Measurements from ENCODE around the gene NEK7.

The NEK7 gene

GRCh38 chr1:198335663-198336062 is 178.9 kb downstream of the NEK7 start:
- no peak overlapping the region for H3K4me3 ChIP-seq (ENCODE audit: low read depth in 1 of 2, low read length in 2 of 2)
- H3K9ac ChIP-seq (ENCODE audit: low read length): no peak overlapping the region
- H3K27ac ChIP-seq (ENCODE audit: low read depth, low read length): no peak overlapping the region
- H3K4me1 ChIP-seq (ENCODE audit: insufficient read depth, low read length): no peaks in the 10 kb centered on the region
- no peaks in the 10 kb centered on the region for H3K27me3 ChIP-seq (ENCODE audit: control insufficient read depth in 1 of 2, insufficient read depth in 2 of 2, low read length in 2 of 2)
- no peaks in the 10 kb centered on the region for H3K9me3 ChIP-seq (ENCODE audit: low read length)
- no peaks in the 10 kb centered on the region for H3K36me3 ChIP-seq (ENCODE audit: insufficient read depth, low read length)

- no peak overlapping the region for H3K4me3 ChIP-seq (ENCODE audit: low read depth in 1 of 2, low read length in 2 of 2)
- H3K27me3 ChIP-seq (ENCODE audit: control insufficient read depth in 1 of 2, insufficient read depth in 2 of 2, low read length in 2 of 2): no peaks in the 10 kb centered on the region
- no peaks in the 10 kb centered on the region for H3K9me3 ChIP-seq (ENCODE audit: low read length)
- no peaks in the 10 kb centered on the region for H3K36me3 ChIP-seq (ENCODE audit: insufficient read depth, low read length)
- H3K27ac ChIP-seq (ENCODE audit: low read depth, low read length): no peak overlapping the region
- no peak overlapping the region for H3K9ac ChIP-seq (ENCODE audit: low read length)
- no peaks in the 10 kb centered on the region for H3K4me1 ChIP-seq (ENCODE audit: insufficient read depth, low read length)
These were observed 181.1 kb downstream of the NEK7 start for GRCh38 chr1:198337886-198338285.

- H3K27me3 ChIP-seq (ENCODE audit: control insufficient read depth in 1 of 2, insufficient read depth in 2 of 2, low read length in 2 of 2): no peaks in the 10 kb centered on the region
- H3K27ac ChIP-seq (ENCODE audit: low read depth, low read length): no peak overlapping the region
- no peaks in the 10 kb centered on the region for H3K9me3 ChIP-seq (ENCODE audit: low read length)
- H3K4me1 ChIP-seq (ENCODE audit: insufficient read depth, low read length): no peaks in the 10 kb centered on the region
- H3K9ac ChIP-seq (ENCODE audit: low read length): no peak overlapping the region
- no peaks in the 10 kb centered on the region for H3K36me3 ChIP-seq (ENCODE audit: insufficient read depth, low read length)
- H3K4me3 ChIP-seq (ENCODE audit: low read depth in 1 of 2, low read length in 2 of 2): no peak overlapping the region
These were observed 183.3 kb downstream of the NEK7 start for GRCh38 chr1:198340139-198340538.

GRCh38 chr1:198346178-198346577 is 189.4 kb downstream of the NEK7 start:
- H3K36me3 ChIP-seq (ENCODE audit: insufficient read depth, low read length): no peaks in the 10 kb centered on the region
- H3K4me1 ChIP-seq (ENCODE audit: insufficient read depth, low read length): no peaks in the 10 kb centered on the region
- H3K4me3 ChIP-seq (ENCODE audit: low read depth in 1 of 2, low read length in 2 of 2): no peak overlapping the region
- H3K9me3 ChIP-seq (ENCODE audit: low read length): no peaks in the 10 kb centered on the region
- H3K27ac ChIP-seq (ENCODE audit: low read depth, low read length): no peak overlapping the region
- H3K27me3 ChIP-seq (ENCODE audit: control insufficient read depth in 1 of 2, insufficient read depth in 2 of 2, low read length in 2 of 2): no peaks in the 10 kb centered on the region
- H3K9ac ChIP-seq (ENCODE audit: low read length): no peak overlapping the region

- H3K36me3 ChIP-seq (ENCODE audit: insufficient read depth, low read length): no peaks in the 10 kb centered on the region
- no peaks in the 10 kb centered on the region for H3K9me3 ChIP-seq (ENCODE audit: low read length)
- no peaks in the 10 kb centered on the region for H3K27me3 ChIP-seq (ENCODE audit: control insufficient read depth in 1 of 2, insufficient read depth in 2 of 2, low read length in 2 of 2)
- no peak overlapping the region for H3K27ac ChIP-seq (ENCODE audit: low read depth, low read length)
- H3K4me3 ChIP-seq (ENCODE audit: low read depth in 1 of 2, low read length in 2 of 2): no peak overlapping the region
- H3K4me1 ChIP-seq (ENCODE audit: insufficient read depth, low read length): no peaks in the 10 kb centered on the region
- H3K9ac ChIP-seq (ENCODE audit: low read length): no peak overlapping the region
These were observed 193.7 kb downstream of the NEK7 start for GRCh38 chr1:198350456-198350855.

GRCh38 chr1:198352975-198353695 is 196.3 kb downstream of the NEK7 start:
- H3K4me3 ChIP-seq (ENCODE audit: low read depth in 1 of 2, low read length in 2 of 2): no peak overlapping the region
- H3K9me3 ChIP-seq (ENCODE audit: low read length): no peaks in the 10 kb centered on the region
- no peaks in the 10 kb centered on the region for H3K4me1 ChIP-seq (ENCODE audit: insufficient read depth, low read length)
- no peaks in the 10 kb centered on the region for H3K36me3 ChIP-seq (ENCODE audit: insufficient read depth, low read length)
- H3K9ac ChIP-seq (ENCODE audit: low read length): no peak overlapping the region
- no peak overlapping the region for H3K27ac ChIP-seq (ENCODE audit: low read depth, low read length)
- no peaks in the 10 kb centered on the region for H3K27me3 ChIP-seq (ENCODE audit: control insufficient read depth in 1 of 2, insufficient read depth in 2 of 2, low read length in 2 of 2)

GRCh38 chr1:198357937-198358336 is 201.1 kb downstream of the NEK7 start:
- Histone ChIP-seq H3K4me1 (ENCODE audit: insufficient read depth, low read length) (no peaks in the 10 kb centered on the region), H3K9me3 (ENCODE audit: low read length) (no peaks in the 10 kb centered on the region), H3K4me3 (ENCODE audit: low read depth in 1 of 2, low read length in 2 of 2) (no peak overlapping the region), H3K9ac (ENCODE audit: low read length) (no peak overlapping the region), H3K27me3 (ENCODE audit: control insufficient read depth in 1 of 2, insufficient read depth in 2 of 2, low read length in 2 of 2) (no peaks in the 10 kb centered on the region), H3K36me3 (ENCODE audit: insufficient read depth, low read length) (no peaks in the 10 kb centered on the region), H3K27ac (ENCODE audit: low read depth, low read length) (no peak overlapping the region)

GRCh38 chr1:198359024-198359653 is 202.3 kb downstream of the NEK7 start:
- H3K36me3 ChIP-seq (ENCODE audit: insufficient read depth, low read length): no peaks in the 10 kb centered on the region
- H3K4me1 ChIP-seq (ENCODE audit: insufficient read depth, low read length): no peaks in the 10 kb centered on the region
- H3K4me3 ChIP-seq (ENCODE audit: low read depth in 1 of 2, low read length in 2 of 2): no peak overlapping the region

GRCh38 chr1:198360208-198360729 is 203.5 kb downstream of the NEK7 start:
- Histone ChIP-seq H3K9me3 (ENCODE audit: low read length) (no peaks in the 10 kb centered on the region), H3K27me3 (ENCODE audit: control insufficient read depth in 1 of 2, insufficient read depth in 2 of 2, low read length in 2 of 2) (no peaks in the 10 kb centered on the region), H3K36me3 (ENCODE audit: insufficient read depth, low read length) (no peaks in the 10 kb centered on the region), H3K4me3 (ENCODE audit: low read depth in 1 of 2, low read length in 2 of 2) (no peak overlapping the region), H3K27ac (ENCODE audit: low read depth, low read length) (no peak overlapping the region), H3K4me1 (ENCODE audit: insufficient read depth, low read length) (no peaks in the 10 kb centered on the region), H3K9ac (ENCODE audit: low read length) (no peak overlapping the region)

More at GRCh38 chr1:198359024-198359653, 202.3 kb downstream of the NEK7 start:
- H3K27ac ChIP-seq (ENCODE audit: low read depth, low read length): no peak overlapping the region
- H3K9ac ChIP-seq (ENCODE audit: low read length): no peak overlapping the region
- no peaks in the 10 kb centered on the region for H3K27me3 ChIP-seq (ENCODE audit: control insufficient read depth in 1 of 2, insufficient read depth in 2 of 2, low read length in 2 of 2)
- no peaks in the 10 kb centered on the region for H3K9me3 ChIP-seq (ENCODE audit: low read length)

GRCh38 chr1:198361237-198361767 is 204.5 kb downstream of the NEK7 start:
- Histone ChIP-seq H3K27me3 (ENCODE audit: control insufficient read depth in 1 of 2, insufficient read depth in 2 of 2, low read length in 2 of 2) (no peaks in the 10 kb centered on the region), H3K4me3 (ENCODE audit: low read depth in 1 of 2, low read length in 2 of 2) (no peak overlapping the region), H3K27ac (ENCODE audit: low read depth, low read length) (no peak overlapping the region), H3K4me1 (ENCODE audit: insufficient read depth, low read length) (no peaks in the 10 kb centered on the region), H3K36me3 (ENCODE audit: insufficient read depth, low read length) (no peaks in the 10 kb centered on the region), H3K9me3 (ENCODE audit: low read length) (no peaks in the 10 kb centered on the region), H3K9ac (ENCODE audit: low read length) (no peak overlapping the region)

- H3K4me1 ChIP-seq (ENCODE audit: insufficient read depth, low read length): no peaks in the 10 kb centered on the region
- no peak overlapping the region for H3K4me3 ChIP-seq (ENCODE audit: low read depth in 1 of 2, low read length in 2 of 2)
- no peaks in the 10 kb centered on the region for H3K36me3 ChIP-seq (ENCODE audit: insufficient read depth, low read length)
- no peak overlapping the region for H3K27ac ChIP-seq (ENCODE audit: low read depth, low read length)
- no peak overlapping the region for H3K9ac ChIP-seq (ENCODE audit: low read length)
- H3K27me3 ChIP-seq (ENCODE audit: control insufficient read depth in 1 of 2, insufficient read depth in 2 of 2, low read length in 2 of 2): no peaks in the 10 kb centered on the region
- H3K9me3 ChIP-seq (ENCODE audit: low read length): no peaks in the 10 kb centered on the region
These were observed 206.9 kb downstream of the NEK7 start for GRCh38 chr1:198363625-198364151.
